HG03442 (cell line): ENCODE data around the gene IPO7.

Experiments used
- ATAC-seq: cut with Tn5 transposase; IDR thresholded peaks from one replicate; pipeline ENCODE4 v1.9.1; 2021; ENCODE audit warnings: mild to moderate bottlenecking, moderate library complexity; ENCODE audit not compliant: unreplicated experiment

The IPO7 gene

DNA sequence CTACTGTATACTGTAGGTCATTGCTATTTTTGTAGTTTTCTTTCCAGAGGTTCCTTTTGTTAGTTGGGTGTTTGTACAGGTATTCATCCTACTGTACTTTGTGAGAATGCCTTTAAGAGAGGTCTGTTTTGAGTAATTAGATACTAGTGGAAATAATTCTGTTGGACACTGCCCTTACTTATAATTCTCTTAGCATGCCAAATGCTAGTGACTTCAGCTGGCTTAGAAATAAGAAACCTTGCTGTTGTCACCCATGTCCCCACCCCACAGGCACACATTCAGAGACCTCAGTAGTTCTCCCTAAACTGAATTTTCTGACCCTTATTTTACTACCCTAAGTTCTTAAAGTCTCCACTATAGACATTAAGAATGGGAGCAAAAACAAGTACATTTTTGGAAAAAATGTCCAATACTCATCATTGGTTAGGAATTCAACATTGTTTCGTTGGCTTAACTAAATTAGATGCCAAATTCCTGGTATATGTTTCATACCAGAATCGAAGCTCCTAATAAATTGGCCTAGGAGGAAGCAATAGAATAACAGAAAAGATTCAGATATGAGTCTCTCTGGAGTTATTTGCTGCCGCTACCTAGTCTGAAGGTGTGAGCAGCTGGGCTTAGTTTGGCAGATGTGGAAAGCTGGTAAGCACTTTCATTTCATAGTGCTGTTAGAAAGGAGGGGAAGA, 104.8 kb downstream of the IPO7 start:
- ATAC-seq = no peak

DNA sequence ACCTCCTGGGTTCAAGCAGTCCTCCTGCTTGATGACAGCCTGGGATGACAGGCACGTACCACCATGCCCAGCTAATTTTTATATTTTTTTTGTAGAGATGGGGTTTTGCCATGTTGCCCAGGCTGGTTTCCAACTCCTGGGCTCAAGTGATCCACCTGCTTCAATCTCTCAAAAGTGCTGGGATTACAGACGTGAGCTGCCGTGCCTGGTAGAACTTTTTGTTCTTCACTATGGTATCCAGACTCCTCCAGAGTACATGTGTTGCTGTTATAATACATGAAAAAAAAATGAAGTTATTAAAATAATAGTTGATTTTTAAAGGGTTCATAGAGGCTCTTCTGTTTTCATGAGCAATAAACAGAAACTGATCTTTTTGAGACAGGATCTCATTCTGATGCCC, 105.9 kb downstream of the IPO7 start:
- no peak for ATAC-seq

DNA sequence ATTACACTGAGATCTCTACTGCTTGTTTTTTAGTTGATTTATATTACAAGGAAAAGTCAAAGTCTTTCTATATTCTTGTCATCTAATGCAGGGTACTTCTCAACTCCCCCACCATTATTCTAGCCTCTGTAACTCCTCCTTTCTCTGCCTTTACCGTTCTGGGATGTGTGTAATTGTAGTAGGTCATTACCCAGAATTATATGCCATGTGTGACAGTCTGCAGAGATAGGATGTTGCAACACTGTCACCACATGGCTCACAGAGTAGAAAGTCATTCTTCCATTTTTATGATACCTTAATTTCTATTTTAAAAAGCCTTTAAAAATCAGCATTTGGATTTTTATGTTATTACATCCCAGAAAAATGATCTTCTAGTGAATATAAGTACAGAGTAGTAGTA, 109.0 kb downstream of the IPO7 start:
- ATAC-seq = no peak

DNA sequence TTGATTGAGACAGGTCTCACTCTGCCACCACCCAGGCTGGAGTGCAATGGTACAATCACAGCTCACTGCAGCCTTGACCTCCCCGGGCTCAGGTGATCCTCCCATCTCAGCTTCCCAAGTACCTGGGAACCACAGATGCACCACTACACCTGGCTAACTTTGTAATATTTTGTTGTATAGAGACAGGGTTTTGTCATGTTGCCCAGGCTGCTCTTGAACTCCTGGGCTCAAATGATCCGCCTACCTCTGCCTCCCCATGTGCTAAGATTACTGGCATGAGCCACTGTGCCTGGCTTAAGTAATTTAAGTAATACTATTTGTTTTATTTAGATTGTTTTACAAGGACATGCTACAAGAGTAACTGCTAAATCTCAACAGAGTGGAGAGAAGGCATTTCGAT, 109.9 kb downstream of the IPO7 start:
- ATAC-seq = no peak

DNA sequence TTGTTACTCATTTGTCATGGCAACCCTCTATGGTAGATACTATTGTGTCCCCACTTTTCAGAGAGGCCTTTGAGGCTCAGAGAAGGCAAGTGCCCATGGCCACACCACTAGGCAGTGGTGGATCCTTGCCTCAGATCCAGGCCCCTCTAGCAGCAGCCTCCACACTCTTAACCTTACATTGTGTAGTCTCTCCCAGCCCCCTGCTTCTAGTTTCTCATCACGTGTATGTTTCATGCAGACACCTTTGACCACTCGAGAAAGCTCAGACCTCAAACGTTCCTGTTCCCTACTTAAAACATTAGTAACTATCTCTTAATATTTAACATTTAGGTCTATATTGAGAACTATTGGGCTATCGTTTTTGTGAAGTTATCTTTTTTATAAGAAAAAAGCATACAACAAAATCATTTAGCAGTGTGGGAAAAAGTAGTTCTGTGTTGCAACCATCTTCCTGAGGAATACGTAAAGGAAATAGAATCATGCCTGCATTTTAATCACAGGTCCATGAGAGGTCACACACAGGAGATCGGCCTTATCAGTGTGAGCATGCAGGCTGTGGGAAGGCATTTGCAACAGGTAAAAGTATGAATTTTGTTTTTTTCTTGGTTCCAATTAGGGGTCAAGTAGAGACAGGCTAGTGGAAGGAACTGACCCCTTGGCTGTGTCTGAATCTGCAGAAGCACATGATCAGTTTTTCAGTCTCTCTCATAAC, 111.5 kb downstream of the IPO7 start:
- no peak for ATAC-seq
